Upper lobe of right lung (tissue), 1 donor: ENCODE data around the gene CC2D2B. TPM values are rescaled to one million over a fixed set of nuclear protein-coding genes. Genes with fewer than 3 reads are reported as not detected.

Experiments used
- ATAC-seq: fragments of 200-7000 bp; cut with Tn5 transposase; one replicate; pipeline ENCODE4 v1.9.1; 2020; ENCODE audit warnings: mild to moderate bottlenecking, moderate library complexity
- DNase-seq: peaks from one replicate; pipeline ENCODE4 v3.0.0-alpha.2; 2020
- H3K27ac ChIP-seq: fragments of 200-600 bp; one replicate; pipeline ENCODE4 v1.8.0; 2022
- H3K27me3 ChIP-seq: fragments of 200-600 bp; one replicate; pipeline ENCODE4 v1.8.0; 2022; ENCODE audit warnings: mild to moderate bottlenecking
- H3K36me3 ChIP-seq: fragments of 200-600 bp; one replicate; pipeline ENCODE4 v1.8.0; 2022
- H3K4me1 ChIP-seq: fragments of 200-600 bp; one replicate; pipeline ENCODE4 v1.8.0; 2022
- H3K4me3 ChIP-seq: fragments of 200-600 bp; one replicate; pipeline ENCODE4 v1.8.0; 2022; ENCODE audit warnings: mild to moderate bottlenecking
- H3K9me3 ChIP-seq: fragments of 200-600 bp; one replicate; pipeline ENCODE4 v1.8.0; 2022
- CTCF ChIP-seq: fragments of 200-600 bp; IDR thresholded peaks from one replicate; pipeline ENCODE4 v1.8.0; 2022; ENCODE audit warnings: antibody characterized with exemption
- intact Hi-C: fragments of 100-400 bp; cut with DNase I; formaldehyde crosslinking; loops from one replicate; pipeline ENCODE4 v1.11.0; 2022
- total RNA-seq: library from RNA; stranded (reverse); fragmentation: NEBNext Ultra II Directional; extraction: Animal tissue kit (Norgen Biotek cat#: 25700); gene quantifications from one replicate; pipeline ENCODE4 v1.2.1, GENCODE V29; 2021
- donor health status: DM: no; HTN: yes; CAD: no; lungs with severe emphysema.

Gene CC2D2B
- total RNA-seq, 1 donor from 2014 or later = 2.8 TPM

GRCh38 chr10:96038476-96039387 lies 131.0 kb downstream of the CC2D2B start:
- no peaks in the 10 kb centered on the region for H3K36me3 ChIP-seq
- H3K4me3 ChIP-seq = no peak overlapping the region
- H3K9me3 ChIP-seq = no peaks in the 10 kb centered on the region
- intact Hi-C loops = no loop called here
- no peak overlapping the region for H3K27ac ChIP-seq
- H3K27me3 ChIP-seq = no peaks in the 10 kb centered on the region
- ATAC-seq = no peak
- H3K4me1 ChIP-seq = peaks cover 6% of the 10 kb centered on the region
- TF ChIP-seq CTCF = no peak
- no peak for DNase-seq

- no peak overlapping the region for H3K4me3 ChIP-seq
- no peak for TF ChIP-seq CTCF
- no peak overlapping the region for H3K27ac ChIP-seq
- H3K36me3 ChIP-seq = no peaks in the 10 kb centered on the region
- DNase-seq = no peak
- H3K27me3 ChIP-seq = no peaks in the 10 kb centered on the region
- H3K4me1 ChIP-seq = peaks cover 21% of the 10 kb centered on the region
- ATAC-seq = no peak
- H3K9me3 ChIP-seq = no peaks in the 10 kb centered on the region
- intact Hi-C loops = no loop called here
These were observed 133.4 kb downstream of the CC2D2B start for GRCh38 chr10:96041146-96041545.

- Histone ChIP-seq H3K4me3 (peak within 1 kb of the TSS; percentile 94), H3K36me3 (no peaks in the 10 kb centered on the region), H3K9me3 (no peaks in the 10 kb centered on the region), H3K4me1 (peaks cover 21% of the 10 kb centered on the region), H3K27ac (peak within 1 kb of the TSS; percentile 90), H3K27me3 (no peaks in the 10 kb centered on the region)
- DNase-seq (peak; percentile 95), ATAC-seq (peak; percentile 96)
- intact Hi-C loops = no loop called here
- TF ChIP-seq CTCF = no peak
These were observed 135.5 kb downstream of the CC2D2B start, which contains the start of gene CCNJ for GRCh38 chr10:96043033-96043892. Gene CCNJ, plus strand, starts transcription at chr10:96043583. Its CDS starts 811 bp downstream, at chr10:96044394.

DNA sequence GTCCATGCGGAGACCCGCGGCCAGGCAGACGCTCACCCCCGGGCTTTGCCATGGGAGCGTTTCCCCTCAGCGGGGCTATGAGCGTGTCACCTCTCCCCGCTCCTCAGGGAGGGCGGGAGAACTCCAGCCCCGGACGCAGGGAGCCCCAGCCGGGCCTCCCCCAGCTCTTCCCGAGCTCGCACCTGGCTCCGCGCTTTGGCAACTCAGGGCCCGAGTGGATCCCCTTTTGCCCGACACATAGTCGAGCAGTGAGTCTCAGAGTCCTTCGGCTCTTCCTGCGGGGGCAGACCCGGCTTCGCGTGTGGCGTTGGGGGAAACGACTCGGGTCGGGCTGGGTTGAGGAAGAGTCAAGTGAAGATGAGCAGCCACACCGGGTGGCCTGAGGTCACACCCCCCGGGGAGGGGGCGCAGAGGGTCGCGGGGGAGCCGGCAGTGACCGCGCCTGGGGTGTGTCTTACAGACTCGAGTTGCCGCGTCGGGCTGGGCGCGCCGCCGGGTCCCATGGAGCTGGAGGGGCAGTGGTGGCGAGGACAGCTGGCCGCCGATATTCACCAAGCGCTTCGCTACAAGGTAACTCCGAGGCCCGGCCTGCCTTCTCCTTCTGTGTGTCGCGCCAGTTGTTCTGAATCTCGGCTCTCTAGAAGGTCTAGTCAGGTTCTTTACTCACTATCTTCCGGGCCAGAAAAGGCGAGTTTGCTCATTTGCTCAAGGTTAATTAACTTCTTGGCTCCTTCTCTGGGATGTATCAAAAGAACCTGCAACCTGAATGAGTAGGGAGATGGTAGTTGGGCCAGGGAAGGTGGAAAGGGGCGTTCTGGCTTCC lies 136.3 kb downstream of the CC2D2B start:
- intact Hi-C loops = no loop called here
- Histone ChIP-seq H3K9me3 (no peaks in the 10 kb centered on the region), H3K27me3 (no peaks in the 10 kb centered on the region), H3K27ac (peak overlapping the region; percentile 90), H3K36me3 (peaks cover 5% of the 10 kb centered on the region), H3K4me1 (peaks cover 21% of the 10 kb centered on the region), H3K4me3 (peak overlapping the region; percentile 94)
- peak; percentile 64 for ATAC-seq
- no peak for TF ChIP-seq CTCF
- peak; percentile 79 for DNase-seq

- no peak for TF ChIP-seq CTCF
- DNase-seq = no peak
- ATAC-seq = no peak
- peak overlapping the region; percentile 90 for H3K27ac ChIP-seq
- no peaks in the 10 kb centered on the region for H3K9me3 ChIP-seq
- peaks cover 21% of the 10 kb centered on the region for H3K4me1 ChIP-seq
- peaks cover 5% of the 10 kb centered on the region for H3K36me3 ChIP-seq
- peak overlapping the region; percentile 94 for H3K4me3 ChIP-seq
- intact Hi-C loops = no loop called here
- H3K27me3 ChIP-seq = no peaks in the 10 kb centered on the region
These were observed 137.0 kb downstream of the CC2D2B start for GRCh38 chr10:96044736-96045135.
